CD4-positive, alpha-beta memory T cell (primary cell): ENCODE data around the gene VPS26B. TPM values are rescaled to one million over a fixed set of nuclear protein-coding genes. Genes with fewer than 3 reads are reported as not detected.

Experiments used
- CTCF ChIA-PET: fragments of 350-600 bp; sonication (Branson Sonifier 250); formaldehyde crosslinking; loops from one replicate; lab custom pipeline; 2021; ENCODE audit warnings: inconsistent platforms; ENCODE audit not compliant: partially characterized antibody; lab: Charles Lee
- POLR2A ChIA-PET: fragments of 350-600 bp; sonication (Branson Sonifier 250); formaldehyde crosslinking; loops from one replicate; lab custom pipeline; 2021; ENCODE audit not compliant: partially characterized antibody; lab: Charles Lee
- DNase-seq, 5 donors: peaks; one replicate each; pipeline versions ENCODE4 v3.0.0 to v3.0.0-alpha.2; 2020 to 2022; ENCODE audit warnings: mixed read lengths in 1 of 5
- H3K27ac ChIP-seq: one replicate; pipeline ENCODE4 v1.7.0; 2013; ENCODE audit warnings: low read depth, low read length
- H3K27me3 ChIP-seq: 2 replicates; pipeline ENCODE4 v1.7.0; 2013; ENCODE audit warnings: mild to moderate bottlenecking, low read length, moderate library complexity; ENCODE audit not compliant: insufficient read depth
- H3K36me3 ChIP-seq: 2 replicates; pipeline ENCODE4 v1.7.0; 2013; ENCODE audit warnings: mild to moderate bottlenecking, low read length, moderate library complexity; ENCODE audit not compliant: insufficient read depth
- H3K4me1 ChIP-seq: 2 replicates; pipeline ENCODE4 v1.7.0; 2013; ENCODE audit warnings: mild to moderate bottlenecking, low read length, moderate library complexity; ENCODE audit not compliant: insufficient read depth
- H3K4me3 ChIP-seq, 2 donors: one replicate each; pipeline ENCODE4 v1.7.0; 2013; ENCODE audit warnings: low read length in 2 of 2, mild to moderate bottlenecking in 1 of 2
- H3K9me3 ChIP-seq, 2 donors: one replicate each; pipeline ENCODE4 v1.7.0; 2013; ENCODE audit warnings: low read length in 2 of 2, control low read depth in 1 of 2; ENCODE audit not compliant: control insufficient read depth in 1 of 2
- H3K27ac Mint-ChIP-seq, 7 donors: one replicate each; pipeline ENCODE4 v1.8.0; 2020 to 2021; ENCODE audit warnings: mixed read lengths in 7 of 7, mild to moderate bottlenecking in 6 of 7, inconsistent platforms in 3 of 7, moderate library complexity in 3 of 7
- H3K27me3 Mint-ChIP-seq, 2 donors: one replicate each; pipeline ENCODE4 v1.8.0; 2020 to 2021; ENCODE audit warnings: mixed read lengths in 2 of 2
- H3K36me3 Mint-ChIP-seq, 2 donors: one replicate each; pipeline ENCODE4 v1.8.0; 2020 to 2021; ENCODE audit warnings: mixed read lengths in 2 of 2, inconsistent platforms in 1 of 2, mild to moderate bottlenecking in 1 of 2
- H3K4me1 Mint-ChIP-seq, 4 donors: one replicate each; pipeline ENCODE4 v1.8.0; 2020 to 2021; ENCODE audit warnings: mixed read lengths in 4 of 4, mild to moderate bottlenecking in 1 of 4
- H3K4me3 Mint-ChIP-seq, 8 donors: one replicate each; pipeline ENCODE4 v1.8.0; 2020 to 2021; ENCODE audit warnings: mixed read lengths in 8 of 8, mild to moderate bottlenecking in 7 of 8, moderate library complexity in 6 of 8, inconsistent platforms in 3 of 8
- H3K9me3 Mint-ChIP-seq, 8 donors: one replicate each; pipeline ENCODE4 v1.8.0; 2020 to 2021; ENCODE audit warnings: mixed read lengths in 8 of 8, mild to moderate bottlenecking in 5 of 8, inconsistent platforms in 3 of 8, moderate library complexity in 1 of 8
- intact Hi-C: fragments of 100-400 bp; cut with micrococcal nuclease; formaldehyde crosslinking; loops from one replicate; pipeline ENCODE4 v1.15.1; 2023
- polyA plus RNA-seq, 2 donors: library from polyadenylated mRNA; unstranded; fragments of 300-500 nt; fragmentation: Illumina TruSeq; gene quantifications; one replicate each; pipeline ENCODE4 v1.2.3, GENCODE V29; 2021
- total RNA-seq, 2 experiments: library from RNA; stranded (reverse); gene quantifications; one replicate each; pipeline ENCODE4 v1.2.3, GENCODE V29; 2021

Gene VPS26B
- total and polyA plus RNA-seq, 4 experiments from 2014 or later: 49.6 to 76.6 (median 64.4) TPM

GRCh38 chr11:134260983-134261382, 36.5 kb downstream of the VPS26B start:
- Histone ChIP-seq H3K27me3 (no peaks in the 10 kb centered on the region), H3K9me3 (no peaks in the 10 kb centered on the region), H3K27ac (no peak overlapping the region), H3K4me1 (no peaks in the 10 kb centered on the region), H3K36me3 (peaks cover 30% of the 10 kb centered on the region), H3K4me3 (no peak overlapping the region)
- DNase-seq: no peak
- H3K27ac Mint-ChIP-seq: no peak overlapping the region
- POLR2A ChIA-PET: interaction anchor here (1.0 to 3.4 kb wide), 4 partner anchors 8 to 37 kb away, joined by 3 to 28 read pairs (median 9); partner anchors contain the start of genes ACAD8, GLB1L3, NCAPD3 and THYN1
- H3K36me3 Mint-ChIP-seq: peaks cover 36 to 49% of the 10 kb centered on the region in 2 donors
- no peaks in the 10 kb centered on the region for H3K27me3 Mint-ChIP-seq
- no peak overlapping the region for H3K4me3 Mint-ChIP-seq
- CTCF ChIA-PET: interaction anchor here (0.9 to 9.3 kb wide), 8 partner anchors 7 to 97 kb away, joined by 3 to 119 read pairs (median 4); partner anchors contain the start of genes ACAD8, GLB1L3, NCAPD3 and THYN1
- H3K9me3 Mint-ChIP-seq: peaks cover 0 to 2% (median 0%) of the 10 kb centered on the region in 8 donors
- H3K4me1 Mint-ChIP-seq: peaks cover 3 to 9% (median 6%) of the 10 kb centered on the region in 4 donors
- intact Hi-C loops: no loop called here

GRCh38 chr11:134261626-134262488, 37.4 kb downstream of the VPS26B start:
- H3K27ac Mint-ChIP-seq: peak overlapping the region in 1 of 7 donors; percentile 10
- intact Hi-C loops: no loop called here

GRCh38 chr11:134264966-134265764, 40.7 kb downstream of the VPS26B start:
- POLR2A ChIA-PET: interaction anchor here (0.7 kb wide), 1 partner anchor 17 kb away, joined by 3 read pairs; no protein-coding TSS in a partner anchor
- no peaks in the 10 kb centered on the region for H3K27me3 ChIP-seq
- no peak overlapping the region for H3K27ac ChIP-seq
- H3K4me3 Mint-ChIP-seq: no peak overlapping the region
- CTCF ChIA-PET: interaction anchor here (0.8 to 9.3 kb wide), 3 partner anchors 10 to 95 kb away, joined by 3 to 119 read pairs (median 3); partner anchors contain the start of gene GLB1L3
- no peaks in the 10 kb centered on the region for H3K9me3 ChIP-seq
- peaks cover 21 to 23% of the 10 kb centered on the region in 2 donors for H3K36me3 Mint-ChIP-seq
- peaks cover 16% of the 10 kb centered on the region for H3K36me3 ChIP-seq
- no peak for DNase-seq
- H3K4me1 ChIP-seq: peaks cover 6% of the 10 kb centered on the region
- H3K9me3 Mint-ChIP-seq: peaks cover 0 to 2% (median 0%) of the 10 kb centered on the region in 8 donors
- H3K27ac Mint-ChIP-seq: peak overlapping the region in 3 of 7 donors; percentile 24 to 46 (median 43)
- no peaks in the 10 kb centered on the region for H3K27me3 Mint-ChIP-seq
- no peak overlapping the region for H3K4me3 ChIP-seq
- intact Hi-C loops: no loop called here
- H3K4me1 Mint-ChIP-seq: peaks cover 6 to 16% (median 8%) of the 10 kb centered on the region in 4 donors

More at GRCh38 chr11:134261626-134262488, 37.4 kb downstream of the VPS26B start:
- no peak overlapping the region for H3K4me3 ChIP-seq
- CTCF ChIA-PET: interaction anchor here (0.7 to 9.3 kb wide), 15 partner anchors 8 to 111 kb away, joined by 3 to 119 read pairs (median 3); partner anchors contain the start of genes ACAD8, GLB1L2, GLB1L3 and NCAPD3
- Mint-ChIP-seq H3K36me3 (peaks cover 36 to 43% of the 10 kb centered on the region in 2 donors), H3K27me3 (no peaks in the 10 kb centered on the region), H3K9me3 (peaks cover 0 to 2% (median 0%) of the 10 kb centered on the region in 8 donors), H3K4me3 (no peak overlapping the region), H3K4me1 (peaks cover 3 to 9% (median 6%) of the 10 kb centered on the region in 4 donors)
- no peaks in the 10 kb centered on the region for H3K27me3 ChIP-seq
- H3K36me3 ChIP-seq: peaks cover 30% of the 10 kb centered on the region
- H3K9me3 ChIP-seq: no peaks in the 10 kb centered on the region
- POLR2A ChIA-PET: interaction anchor here (1.0 to 3.4 kb wide), 6 partner anchors 8 to 83 kb away, joined by 3 to 28 read pairs (median 6); partner anchors contain the start of genes ACAD8, GLB1L3, NCAPD3 and THYN1
- H3K27ac ChIP-seq: no peak overlapping the region
- peak in 4 of 5 donors; percentile 31 to 40 (median 36) for DNase-seq
- no peaks in the 10 kb centered on the region for H3K4me1 ChIP-seq

DNA sequence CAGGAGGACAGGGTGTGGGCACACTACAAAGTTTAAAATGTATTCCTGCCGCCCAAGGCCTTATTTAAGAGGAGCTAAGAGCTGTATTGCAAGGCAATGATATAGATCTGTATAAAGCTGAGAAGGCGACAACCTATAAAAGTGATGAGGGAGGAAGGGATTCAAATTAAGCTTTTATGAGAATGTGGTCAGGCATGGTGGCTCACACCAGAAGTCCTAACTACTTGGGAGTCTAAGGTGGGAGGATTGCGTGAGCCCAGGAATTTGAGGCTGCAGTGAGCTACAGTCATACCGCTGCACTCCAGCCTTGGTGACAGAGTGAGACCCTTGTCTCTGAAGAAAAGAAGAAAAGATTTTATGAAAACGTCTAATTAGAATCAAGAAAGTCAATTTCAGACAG, 42.0 kb downstream of the VPS26B start:
- ChIA-PET CTCF (interaction anchor here (1.5 to 9.3 kb wide), 2 partner anchors 8 to 93 kb away, joined by 3 to 119 read pairs; partner anchors contain the start of gene GLB1L3), POLR2A (interaction anchor here (1.2 kb wide), 1 partner anchor 10 kb away, joined by 3 read pairs; the partner anchor contains the start of gene GLB1L3)
- Mint-ChIP-seq H3K27ac (peak overlapping the region in 4 of 7 donors; percentile 22 to 52 (median 34)), H3K4me1 (peaks cover 15 to 24% (median 18%) of the 10 kb centered on the region in 4 donors), H3K9me3 (no peaks in the 10 kb centered on the region), H3K4me3 (no peak overlapping the region), H3K27me3 (no peaks in the 10 kb centered on the region), H3K36me3 (peaks cover 15 to 19% of the 10 kb centered on the region in 2 donors)
- H3K4me1 ChIP-seq: peaks cover 16% of the 10 kb centered on the region
- DNase-seq: no peak
- no peak overlapping the region for H3K27ac ChIP-seq
- H3K27me3 ChIP-seq: no peaks in the 10 kb centered on the region
- H3K9me3 ChIP-seq: no peaks in the 10 kb centered on the region
- no peak overlapping the region for H3K4me3 ChIP-seq
- H3K36me3 ChIP-seq: peaks cover 5% of the 10 kb centered on the region
- intact Hi-C loops: no loop called here

GRCh38 chr11:134266841-134267251, 42.4 kb downstream of the VPS26B start:
- Histone ChIP-seq H3K27ac (no peak overlapping the region), H3K4me1 (peaks cover 16% of the 10 kb centered on the region), H3K27me3 (no peaks in the 10 kb centered on the region), H3K4me3 (no peak overlapping the region), H3K36me3 (peaks cover under 1% of the 10 kb centered on the region), H3K9me3 (no peaks in the 10 kb centered on the region)
- Mint-ChIP-seq H3K27ac (peak overlapping the region in 5 of 7 donors; percentile 20 to 54 (median 29)), H3K36me3 (peaks cover 15 to 17% of the 10 kb centered on the region in 2 donors), H3K4me3 (no peak overlapping the region), H3K27me3 (no peaks in the 10 kb centered on the region), H3K4me1 (peaks cover 17 to 28% (median 21%) of the 10 kb centered on the region in 4 donors), H3K9me3 (no peaks in the 10 kb centered on the region)
- intact Hi-C loops: no loop called here
- DNase-seq: no peak
- ChIA-PET CTCF (interaction anchor here (9.3 kb wide), 1 partner anchor 8 kb away, joined by 119 read pairs; the partner anchor contains the start of gene GLB1L3), POLR2A (interaction anchor here (1.2 kb wide), 1 partner anchor 10 kb away, joined by 3 read pairs; the partner anchor contains the start of gene GLB1L3)

DNA sequence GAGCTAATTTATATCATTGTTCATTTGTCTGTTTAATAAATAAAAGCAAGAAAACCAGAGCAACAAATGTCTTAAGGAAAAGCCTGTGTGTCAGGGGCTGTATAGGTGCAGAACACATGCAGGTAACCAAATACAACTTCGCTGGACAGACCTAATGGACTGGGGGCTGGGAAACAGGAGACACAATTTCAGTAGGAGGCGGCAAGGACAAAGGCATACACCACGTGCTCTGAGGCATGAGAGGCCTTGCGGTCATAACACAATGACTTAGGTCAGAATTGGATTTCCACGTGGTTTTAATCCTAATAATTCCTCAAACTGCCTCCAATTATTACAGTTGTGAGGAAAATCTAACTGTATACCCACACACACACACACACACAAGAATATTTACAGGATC, 43.0 kb downstream of the VPS26B start:
- POLR2A ChIA-PET: no interaction called here
- H3K4me3 ChIP-seq: no peak overlapping the region
- intact Hi-C loops: no loop called here
- no peaks in the 10 kb centered on the region for H3K9me3 Mint-ChIP-seq
- H3K27ac Mint-ChIP-seq: no peak overlapping the region
- no peaks in the 10 kb centered on the region for H3K9me3 ChIP-seq
- H3K27me3 ChIP-seq: no peaks in the 10 kb centered on the region
- no peak overlapping the region for H3K4me3 Mint-ChIP-seq
- H3K27me3 Mint-ChIP-seq: no peaks in the 10 kb centered on the region
- H3K36me3 Mint-ChIP-seq: peaks cover 11 to 12% of the 10 kb centered on the region in 2 donors
- CTCF ChIA-PET: interaction anchor here (9.3 kb wide), 1 partner anchor 7 kb away, joined by 119 read pairs; the partner anchor contains the start of gene GLB1L3
- peaks cover 16 to 33% (median 22%) of the 10 kb centered on the region in 4 donors for H3K4me1 Mint-ChIP-seq
- H3K27ac ChIP-seq: no peak overlapping the region
- no peak for DNase-seq
- peaks cover 19% of the 10 kb centered on the region for H3K4me1 ChIP-seq
- no peaks in the 10 kb centered on the region for H3K36me3 ChIP-seq
